ENCODE results near the gene MAB21L4.

Gene MAB21L4

GRCh38 chr2:240932724-240933047 lies 36.7 kb upstream of the MAB21L4 start:
- no peak for TF ChIP-seq CTCF (IDR thresholded peaks at IDR 0.05; ENCODE audit: control insufficient read depth, extremely low read depth, insufficient read depth)
- DNase-seq (ENCODE audit: low read depth) = no peak
- H3K4me3 ChIP-seq (ENCODE audit: low read depth, low read length) = no peak overlapping the region

- no peak for DNase-seq (ENCODE audit: low read depth)
- H3K4me3 ChIP-seq (ENCODE audit: low read depth, low read length) = no peak overlapping the region
- no peak for TF ChIP-seq CTCF (IDR thresholded peaks at IDR 0.05; ENCODE audit: control insufficient read depth, extremely low read depth, insufficient read depth)
These were observed 36.2 kb upstream of the MAB21L4 start for GRCh38 chr2:240932001-240932723.

GRCh38 chr2:240931319-240931949 lies 35.5 kb upstream of the MAB21L4 start:
- no peak for DNase-seq (ENCODE audit: low read depth)
- TF ChIP-seq CTCF (IDR thresholded peaks at IDR 0.05; ENCODE audit: control insufficient read depth, extremely low read depth, insufficient read depth) = no peak
- H3K4me3 ChIP-seq (ENCODE audit: low read depth, low read length) = no peak overlapping the region

GRCh38 chr2:240930631-240931318 lies 34.8 kb upstream of the MAB21L4 start:
- no peak overlapping the region for H3K4me3 ChIP-seq (ENCODE audit: low read depth, low read length)
- no peak for TF ChIP-seq CTCF (IDR thresholded peaks at IDR 0.05; ENCODE audit: control insufficient read depth, extremely low read depth, insufficient read depth)
- DNase-seq (ENCODE audit: low read depth) = no peak

GRCh38 chr2:240930096-240930630 lies 34.2 kb upstream of the MAB21L4 start:
- no peak overlapping the region for H3K4me3 ChIP-seq (ENCODE audit: low read depth, low read length)
- DNase-seq (ENCODE audit: low read depth) = no peak
- TF ChIP-seq CTCF (IDR thresholded peaks at IDR 0.05; ENCODE audit: control insufficient read depth, extremely low read depth, insufficient read depth) = no peak

GRCh38 chr2:240929364-240930095 lies 33.6 kb upstream of the MAB21L4 start:
- no peak for TF ChIP-seq CTCF (IDR thresholded peaks at IDR 0.05; ENCODE audit: control insufficient read depth, extremely low read depth, insufficient read depth)
- no peak for DNase-seq (ENCODE audit: low read depth)
- H3K4me3 ChIP-seq (ENCODE audit: low read depth, low read length) = no peak overlapping the region
